ENCODE data around the gene METTL1. TPM values are rescaled to one million over a fixed set of nuclear protein-coding genes. Genes with fewer than 3 reads are reported as not detected.
"Not testable (repeated sequence)": the region's sequence is repeated elsewhere in the genome, so short reads cannot be mapped to it uniquely, and the experiment has no call there.

The METTL1 gene
- total RNA-seq, result 14.4 TPM
- long read RNA-seq, transcript METTL1-202 (6 exons, 2,066 nt), result major isoform, 11 of 18 reads
- long read RNA-seq, partial matches to known transcripts, result 2 of 18 reads
- long read RNA-seq, other reads (novel, unspliced or antisense), result 5 of 18 reads

DNA sequence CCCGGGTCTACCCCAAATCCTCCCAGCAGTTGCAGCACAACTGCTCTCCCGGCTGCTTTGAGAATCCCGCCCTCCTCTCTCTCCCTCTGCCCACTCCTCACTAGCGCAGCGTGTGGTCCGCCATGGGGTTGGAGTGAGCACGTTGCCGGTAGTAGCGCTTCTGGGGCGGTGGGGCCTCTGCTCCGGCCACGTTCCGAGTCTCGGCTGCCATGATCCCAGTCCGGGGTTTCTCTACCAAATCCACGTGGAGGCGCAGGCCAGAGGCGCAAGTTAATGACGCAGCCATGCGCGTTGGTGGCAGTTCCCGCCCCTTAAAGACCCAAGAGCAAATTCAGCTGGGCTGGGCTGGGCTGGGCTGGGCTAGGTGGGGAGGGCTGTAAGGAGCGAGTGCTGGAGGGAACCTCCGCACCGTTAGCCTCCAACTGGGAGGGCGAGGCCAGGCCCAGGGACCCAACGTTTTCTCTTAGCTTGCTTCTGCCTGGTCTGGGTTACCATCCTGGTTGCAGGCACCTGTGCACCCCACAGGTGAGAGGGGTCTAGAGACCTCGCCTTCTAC lies at the start of gene METTL1:
Gene METTL1, minus strand, starts transcription at position 233 of the 556 bp plus-strand sequence. Its CDS starts 22 bp downstream, at position 211.
- Histone ChIP-seq H3K9me3 (no peaks in the 10 kb centered on the region), H3K4me3 (peak within 1 kb of the TSS; percentile 93), H3K27ac (peak within 1 kb of the TSS; percentile 91), H3K4me1 (peaks cover 26% of the 10 kb centered on the region), H3K36me3 (peaks cover 29% of the 10 kb centered on the region), H3K27me3 (ENCODE audit: low read depth) (no peaks in the 10 kb centered on the region)
- intact Hi-C loops (cut with DNase I), result no loop called here
- DNase-seq (peak; percentile 96), ATAC-seq (peak; percentile 96 to 97)
- TF ChIP-seq, protein P1, sequence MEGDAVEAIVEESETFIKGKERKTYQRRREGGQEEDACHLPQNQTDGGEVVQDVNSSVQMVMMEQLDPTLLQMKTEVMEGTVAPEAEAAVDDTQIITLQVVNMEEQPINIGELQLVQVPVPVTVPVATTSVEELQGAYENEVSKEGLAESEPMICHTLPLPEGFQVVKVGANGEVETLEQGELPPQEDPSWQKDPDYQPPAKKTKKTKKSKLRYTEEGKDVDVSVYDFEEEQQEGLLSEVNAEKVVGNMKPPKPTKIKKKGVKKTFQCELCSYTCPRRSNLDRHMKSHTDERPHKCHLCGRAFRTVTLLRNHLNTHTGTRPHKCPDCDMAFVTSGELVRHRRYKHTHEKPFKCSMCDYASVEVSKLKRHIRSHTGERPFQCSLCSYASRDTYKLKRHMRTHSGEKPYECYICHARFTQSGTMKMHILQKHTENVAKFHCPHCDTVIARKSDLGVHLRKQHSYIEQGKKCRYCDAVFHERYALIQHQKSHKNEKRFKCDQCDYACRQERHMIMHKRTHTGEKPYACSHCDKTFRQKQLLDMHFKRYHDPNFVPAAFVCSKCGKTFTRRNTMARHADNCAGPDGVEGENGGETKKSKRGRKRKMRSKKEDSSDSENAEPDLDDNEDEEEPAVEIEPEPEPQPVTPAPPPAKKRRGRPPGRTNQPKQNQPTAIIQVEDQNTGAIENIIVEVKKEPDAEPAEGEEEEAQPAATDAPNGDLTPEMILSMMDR (IDR thresholded peaks at IDR 0.05), result no peak

DNA sequence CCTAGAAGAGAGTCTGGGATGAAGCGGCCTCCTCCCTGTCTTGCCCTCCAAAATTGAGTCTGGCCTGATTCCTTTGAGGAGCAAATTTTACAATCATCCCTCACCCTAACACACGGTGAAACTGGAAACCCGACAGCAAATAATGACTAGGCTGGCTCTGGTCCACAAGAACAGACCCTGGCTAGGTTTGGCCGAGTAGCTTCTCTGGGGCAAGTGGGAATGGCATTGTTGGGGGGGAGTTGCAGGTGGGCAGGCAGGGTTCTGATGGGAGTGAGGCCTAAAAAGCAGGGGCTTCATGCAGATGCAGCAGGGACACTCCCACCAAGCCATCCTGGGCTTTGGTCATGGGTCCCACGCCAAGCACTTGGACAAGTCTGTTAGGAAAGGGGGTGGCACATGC lies 49.1 kb upstream of the METTL1 start:
- H3K9me3 ChIP-seq; H3K27me3 ChIP-seq (ENCODE audit: low read depth); intact Hi-C loops (cut with DNase I); H3K4me3 ChIP-seq; DNase-seq; ATAC-seq: not testable (repeated sequence)
- Histone ChIP-seq H3K27ac (peak overlapping the region; percentile 63), H3K4me1 (peaks cover 51% of the 10 kb centered on the region), H3K36me3 (peaks cover 82% of the 10 kb centered on the region)

DNA sequence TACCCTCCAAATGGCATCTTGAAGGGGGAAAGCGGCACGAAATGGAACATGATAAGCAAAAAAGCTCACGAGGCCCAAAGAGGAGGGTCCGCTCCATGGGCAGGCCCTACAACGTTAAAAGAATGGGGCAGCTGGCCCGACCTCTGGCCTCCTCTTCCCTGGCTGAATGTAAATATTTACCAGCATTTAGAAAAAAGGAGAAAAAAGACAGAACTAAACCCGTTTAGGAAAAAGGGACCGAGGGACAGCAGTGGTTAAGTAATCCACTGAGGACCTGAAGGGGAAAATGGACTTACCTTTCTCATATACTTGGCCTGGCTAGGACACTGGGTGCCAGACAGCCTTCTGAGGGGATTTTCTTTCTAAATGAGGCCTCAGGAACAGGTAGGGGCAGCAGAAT lies 48.2 kb upstream of the METTL1 start:
- H3K27me3 ChIP-seq (ENCODE audit: low read depth); DNase-seq; ATAC-seq; intact Hi-C loops (cut with DNase I); H3K4me3 ChIP-seq; H3K9me3 ChIP-seq: not testable (repeated sequence)
- Histone ChIP-seq H3K27ac (peak overlapping the region; percentile 4), H3K36me3 (peaks cover 73% of the 10 kb centered on the region), H3K4me1 (peaks cover 60% of the 10 kb centered on the region)

DNA sequence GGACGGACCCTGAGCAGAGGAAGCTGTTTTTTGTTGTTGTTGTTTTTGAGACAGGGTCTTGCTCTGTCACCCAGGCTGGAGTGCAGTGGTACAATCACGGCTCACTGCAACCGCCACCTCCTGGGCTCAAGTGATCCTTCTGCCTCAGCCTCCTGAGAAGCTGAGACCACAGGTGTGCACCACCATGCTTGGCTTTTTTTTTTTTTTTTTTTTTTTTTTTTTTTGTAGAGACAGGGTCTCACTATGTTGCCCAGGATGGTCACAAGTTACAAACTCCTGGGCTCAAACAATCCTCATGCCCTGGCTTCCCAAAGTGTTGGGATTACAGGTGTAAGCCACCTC lies 46.1 kb upstream of the METTL1 start:
- H3K9me3 ChIP-seq; intact Hi-C loops (cut with DNase I); ATAC-seq; H3K27me3 ChIP-seq (ENCODE audit: low read depth); DNase-seq; H3K4me3 ChIP-seq: not testable (repeated sequence)
- Histone ChIP-seq H3K36me3 (peaks cover 59% of the 10 kb centered on the region), H3K27ac (peak overlapping the region; percentile 75), H3K4me1 (peaks cover 59% of the 10 kb centered on the region)

DNA sequence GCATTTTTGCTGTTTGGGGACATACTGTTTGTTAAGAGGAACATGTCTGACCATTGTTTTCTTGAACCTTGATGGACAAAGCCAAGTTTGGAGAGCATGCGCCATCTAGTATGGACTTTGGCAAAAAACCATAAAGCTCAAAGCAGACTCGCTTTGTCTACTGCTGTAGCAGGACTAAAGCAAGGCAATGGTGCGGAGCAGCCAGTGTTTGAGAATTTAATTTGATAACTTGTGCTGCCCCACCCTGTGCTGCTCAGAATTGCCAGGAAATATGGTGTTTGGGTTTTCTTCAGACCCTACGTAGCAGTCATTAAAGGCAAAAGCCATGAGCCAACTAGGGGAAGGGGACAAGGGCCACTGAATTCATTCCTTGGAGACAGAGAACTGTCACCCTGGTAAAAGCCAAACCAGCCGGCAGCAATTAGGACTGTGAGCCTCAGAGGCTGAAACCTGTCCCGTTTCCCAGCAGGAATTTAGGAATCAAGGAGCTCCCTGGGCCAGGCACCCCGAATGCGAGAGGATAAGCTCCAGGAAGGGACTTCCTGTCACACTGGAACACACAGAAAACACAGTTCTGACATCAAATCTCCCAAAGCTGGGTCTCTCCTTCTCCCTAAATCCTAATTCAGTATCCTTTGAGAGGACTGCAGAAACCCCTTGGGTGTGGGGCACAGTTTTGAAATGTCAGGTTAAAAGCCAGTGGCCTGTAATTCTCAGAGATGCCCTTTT lies 45.5 kb upstream of the METTL1 start:
- Histone ChIP-seq H3K27ac (peak overlapping the region; percentile 75), H3K36me3 (peaks cover 59% of the 10 kb centered on the region), H3K4me1 (peaks cover 54% of the 10 kb centered on the region), H3K27me3 (ENCODE audit: low read depth) (no peaks in the 10 kb centered on the region), H3K9me3 (no peaks in the 10 kb centered on the region), H3K4me3 (no peak overlapping the region)
- DNase-seq (no peak), ATAC-seq (no peak)
- intact Hi-C loops (cut with DNase I), result no loop called here
- TF ChIP-seq, protein P1 (IDR thresholded peaks at IDR 0.05), result no peak

DNA sequence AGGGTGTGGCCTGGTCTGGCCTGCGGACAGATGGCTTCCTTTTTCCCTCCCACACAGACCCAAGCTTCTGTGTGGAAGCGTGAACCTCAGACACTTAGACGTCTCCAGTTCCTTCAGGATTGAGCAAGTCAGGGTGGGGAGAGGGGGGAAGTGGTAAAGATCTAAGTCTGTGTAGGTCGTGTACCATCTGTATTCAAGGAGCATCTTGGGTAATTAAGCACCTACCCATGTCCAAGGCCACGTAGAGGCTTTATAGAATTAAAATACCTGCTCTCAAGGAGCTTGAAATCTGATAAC lies 44.9 kb upstream of the METTL1 start:
- peaks cover 59% of the 10 kb centered on the region for H3K36me3 ChIP-seq

More for the DNA sequence above, 44.9 kb upstream of the METTL1 start:
- DNase-seq (peak; percentile 75), ATAC-seq (peak; percentile 77 to 85)
- H3K27me3 ChIP-seq (ENCODE audit: low read depth), result no peaks in the 10 kb centered on the region
- TF ChIP-seq, protein P1 (IDR thresholded peaks at IDR 0.05), result no peak
- H3K9me3 ChIP-seq, result no peaks in the 10 kb centered on the region
- H3K4me1 ChIP-seq, result peaks cover 48% of the 10 kb centered on the region
- intact Hi-C loops (cut with DNase I), result no loop called here
- no peak overlapping the region for H3K4me3 ChIP-seq
- H3K27ac ChIP-seq, result peak overlapping the region; percentile 75

Measured in lower lobe of right lung (tissue), 2 donors.